ENCODE measurements around the gene TMEM82.
"Not testable (repeated sequence)": the region's sequence is repeated elsewhere in the genome, so short reads cannot be mapped to it uniquely, and the experiment has no call there.

The TMEM82 gene

DNA sequence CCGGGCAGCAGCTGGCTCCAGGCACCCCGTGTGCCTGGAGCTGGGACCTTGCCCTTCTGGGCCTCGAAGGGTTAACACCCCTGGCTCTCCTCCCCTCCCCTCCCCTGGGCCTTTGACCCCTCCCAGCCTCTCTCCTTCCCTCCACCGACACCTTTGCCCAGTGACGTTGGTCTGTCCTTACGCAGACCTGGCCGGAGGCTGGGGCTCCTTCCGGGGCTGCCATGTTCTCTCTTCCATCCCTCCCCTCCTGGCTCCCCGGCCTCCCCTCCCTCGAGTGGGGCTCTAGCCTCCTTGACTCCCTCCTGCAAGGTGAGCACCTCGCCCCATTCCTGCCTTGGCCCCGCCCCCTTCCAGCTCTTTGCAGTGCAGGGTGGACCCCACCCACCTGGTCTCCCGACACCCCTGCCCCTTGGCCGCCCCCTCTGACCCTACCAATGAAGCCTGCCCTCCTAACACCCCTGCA is at the start of gene TMEM82:
TSS of gene TMEM82 (plus strand) at position 161 of the 463 bp plus-strand sequence. CDS start at position 222, 61 bp downstream.
- no peak within 1 kb of the TSS for H3K4me2 ChIP-seq (ENCODE audit: low read length)
- TF ChIP-seq, protein P1, sequence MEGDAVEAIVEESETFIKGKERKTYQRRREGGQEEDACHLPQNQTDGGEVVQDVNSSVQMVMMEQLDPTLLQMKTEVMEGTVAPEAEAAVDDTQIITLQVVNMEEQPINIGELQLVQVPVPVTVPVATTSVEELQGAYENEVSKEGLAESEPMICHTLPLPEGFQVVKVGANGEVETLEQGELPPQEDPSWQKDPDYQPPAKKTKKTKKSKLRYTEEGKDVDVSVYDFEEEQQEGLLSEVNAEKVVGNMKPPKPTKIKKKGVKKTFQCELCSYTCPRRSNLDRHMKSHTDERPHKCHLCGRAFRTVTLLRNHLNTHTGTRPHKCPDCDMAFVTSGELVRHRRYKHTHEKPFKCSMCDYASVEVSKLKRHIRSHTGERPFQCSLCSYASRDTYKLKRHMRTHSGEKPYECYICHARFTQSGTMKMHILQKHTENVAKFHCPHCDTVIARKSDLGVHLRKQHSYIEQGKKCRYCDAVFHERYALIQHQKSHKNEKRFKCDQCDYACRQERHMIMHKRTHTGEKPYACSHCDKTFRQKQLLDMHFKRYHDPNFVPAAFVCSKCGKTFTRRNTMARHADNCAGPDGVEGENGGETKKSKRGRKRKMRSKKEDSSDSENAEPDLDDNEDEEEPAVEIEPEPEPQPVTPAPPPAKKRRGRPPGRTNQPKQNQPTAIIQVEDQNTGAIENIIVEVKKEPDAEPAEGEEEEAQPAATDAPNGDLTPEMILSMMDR (IDR thresholded peaks at IDR 0.05; ENCODE audit: low read length): no peak
- TF ChIP-seq EZH2 (IDR thresholded peaks at IDR 0.05; ENCODE audit: borderline replicate concordance, low read length): no peak
- no peaks in the 10 kb centered on the region for H4K20me1 ChIP-seq (ENCODE audit: insufficient read depth, low read length)
- no peak within 1 kb of the TSS for H3K9ac ChIP-seq (ENCODE audit: low read length)
- H3K27me3 ChIP-seq (ENCODE audit: insufficient read depth, low read length): no peaks in the 10 kb centered on the region
- no peaks in the 10 kb centered on the region for H3K36me3 ChIP-seq (ENCODE audit: insufficient read depth, low read length)
- no peak within 1 kb of the TSS for H3K27ac ChIP-seq (ENCODE audit: low read depth, low read length, poor library complexity, severe bottlenecking)
- H3K9me3 ChIP-seq (ENCODE audit: low read length): no peaks in the 10 kb centered on the region
- H3K79me2 ChIP-seq (ENCODE audit: insufficient read depth, low read length): no peaks in the 10 kb centered on the region
- no peaks in the 10 kb centered on the region for H3K9me2 ChIP-seq (ENCODE audit: low read depth, low read length)
- H2AFZ ChIP-seq (ENCODE audit: low read length): no peak within 1 kb of the TSS
- H3K4me3 ChIP-seq (ENCODE audit: low read depth, low read length, poor library complexity, severe bottlenecking): no peak within 1 kb of the TSS
- no peaks in the 10 kb centered on the region for H3F3A ChIP-seq (ENCODE audit: insufficient read depth, low read length)
- no peaks in the 10 kb centered on the region for H3K4me1 ChIP-seq (ENCODE audit: insufficient read depth, low read length, severe bottlenecking)

GRCh38 chr1:15693371-15693770 is 48.9 kb upstream of the TMEM82 start:
- TF ChIP-seq EZH2 (IDR thresholded peaks at IDR 0.05; ENCODE audit: borderline replicate concordance, low read length): no peak
- Histone ChIP-seq H2AFZ (ENCODE audit: low read length) (no peak overlapping the region), H3K79me2 (ENCODE audit: insufficient read depth, low read length) (peaks cover 27% of the 10 kb centered on the region), H3K36me3 (ENCODE audit: insufficient read depth, low read length) (peaks cover 10% of the 10 kb centered on the region), H4K20me1 (ENCODE audit: insufficient read depth, low read length) (no peaks in the 10 kb centered on the region), H3F3A (ENCODE audit: insufficient read depth, low read length) (no peaks in the 10 kb centered on the region), H3K27me3 (ENCODE audit: insufficient read depth, low read length) (no peaks in the 10 kb centered on the region), H3K9me2 (ENCODE audit: low read depth, low read length) (no peaks in the 10 kb centered on the region), H3K4me3 (ENCODE audit: low read depth, low read length, poor library complexity, severe bottlenecking) (no peak overlapping the region), H3K9me3 (ENCODE audit: low read length) (no peaks in the 10 kb centered on the region), H3K4me1 (ENCODE audit: insufficient read depth, low read length, severe bottlenecking) (peaks cover 29% of the 10 kb centered on the region), H3K27ac (ENCODE audit: low read depth, low read length, poor library complexity, severe bottlenecking) (peak overlapping the region; percentile 31), H3K9ac (ENCODE audit: low read length) (no peak overlapping the region), H3K4me2 (ENCODE audit: low read length) (no peak overlapping the region)

- Histone ChIP-seq H3K9me2 (ENCODE audit: low read depth, low read length) (no peaks in the 10 kb centered on the region), H3K4me1 (ENCODE audit: insufficient read depth, low read length, severe bottlenecking) (peaks cover 38% of the 10 kb centered on the region), H3F3A (ENCODE audit: insufficient read depth, low read length) (no peaks in the 10 kb centered on the region), H3K27me3 (ENCODE audit: insufficient read depth, low read length) (no peaks in the 10 kb centered on the region), H4K20me1 (ENCODE audit: insufficient read depth, low read length) (no peaks in the 10 kb centered on the region), H3K36me3 (ENCODE audit: insufficient read depth, low read length) (no peaks in the 10 kb centered on the region), H2AFZ (ENCODE audit: low read length) (no peak overlapping the region), H3K9ac (ENCODE audit: low read length) (peak overlapping the region; percentile 63), H3K27ac (ENCODE audit: low read depth, low read length, poor library complexity, severe bottlenecking) (peak overlapping the region; percentile 97), H3K9me3 (ENCODE audit: low read length) (no peaks in the 10 kb centered on the region), H3K79me2 (ENCODE audit: insufficient read depth, low read length) (peaks cover 9% of the 10 kb centered on the region; the same call in 1 of the 2 replicates), H3K4me2 (ENCODE audit: low read length) (peak overlapping the region; percentile 74), H3K4me3 (ENCODE audit: low read depth, low read length, poor library complexity, severe bottlenecking) (peak overlapping the region; percentile 50)
- no peak for TF ChIP-seq EZH2 (IDR thresholded peaks at IDR 0.05; ENCODE audit: borderline replicate concordance, low read length)
- TF ChIP-seq, protein P1 (IDR thresholded peaks at IDR 0.05; ENCODE audit: low read length): no peak
Measured at GRCh38 chr1:15696956-15697521, 45.3 kb upstream of the TMEM82 start.

DNA sequence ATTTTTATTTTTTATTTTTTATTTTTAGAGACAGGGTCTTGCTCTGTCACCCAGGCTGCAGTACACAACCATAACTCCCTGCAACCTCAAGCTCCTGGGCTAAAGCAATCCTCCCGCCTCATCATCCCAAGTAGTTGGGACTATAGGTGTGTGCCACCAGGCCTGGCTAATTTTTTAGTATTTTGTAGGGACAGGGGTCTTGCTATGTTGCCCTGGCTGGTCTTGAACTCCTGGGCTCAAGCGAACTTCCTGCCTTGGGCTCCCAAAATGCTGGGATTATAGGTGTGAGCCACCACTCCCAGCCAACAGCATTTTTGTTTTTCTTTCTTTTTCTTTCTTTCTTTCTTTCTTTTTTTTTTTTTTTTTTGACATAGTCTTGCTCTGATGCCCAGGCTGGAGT is 44.1 kb upstream of the TMEM82 start:
- peak overlapping the region; percentile 97 for H3K27ac ChIP-seq (ENCODE audit: low read depth, low read length, poor library complexity, severe bottlenecking)
- H3K4me1 ChIP-seq (ENCODE audit: insufficient read depth, low read length, severe bottlenecking): peaks cover 38% of the 10 kb centered on the region
- no peak overlapping the region for H3K9ac ChIP-seq (ENCODE audit: low read length)
- H3K79me2 ChIP-seq (ENCODE audit: insufficient read depth, low read length): peaks cover 5% of the 10 kb centered on the region; the same call in 1 of the 2 replicates
- H4K20me1 ChIP-seq (ENCODE audit: insufficient read depth, low read length): no peaks in the 10 kb centered on the region
- H3K36me3 ChIP-seq (ENCODE audit: insufficient read depth, low read length): no peaks in the 10 kb centered on the region
- TF ChIP-seq, protein P1 (IDR thresholded peaks at IDR 0.05; ENCODE audit: low read length): no peak
- no peak for TF ChIP-seq EZH2 (IDR thresholded peaks at IDR 0.05; ENCODE audit: borderline replicate concordance, low read length)
- no peak overlapping the region for H2AFZ ChIP-seq (ENCODE audit: low read length)
- no peaks in the 10 kb centered on the region for H3K27me3 ChIP-seq (ENCODE audit: insufficient read depth, low read length)
- no peak overlapping the region for H3K4me3 ChIP-seq (ENCODE audit: low read depth, low read length, poor library complexity, severe bottlenecking)
- no peaks in the 10 kb centered on the region for H3K9me2 ChIP-seq (ENCODE audit: low read depth, low read length)
- no peaks in the 10 kb centered on the region for H3F3A ChIP-seq (ENCODE audit: insufficient read depth, low read length)
- no peaks in the 10 kb centered on the region for H3K9me3 ChIP-seq (ENCODE audit: low read length)
- H3K4me2 ChIP-seq (ENCODE audit: low read length): no peak overlapping the region

DNA sequence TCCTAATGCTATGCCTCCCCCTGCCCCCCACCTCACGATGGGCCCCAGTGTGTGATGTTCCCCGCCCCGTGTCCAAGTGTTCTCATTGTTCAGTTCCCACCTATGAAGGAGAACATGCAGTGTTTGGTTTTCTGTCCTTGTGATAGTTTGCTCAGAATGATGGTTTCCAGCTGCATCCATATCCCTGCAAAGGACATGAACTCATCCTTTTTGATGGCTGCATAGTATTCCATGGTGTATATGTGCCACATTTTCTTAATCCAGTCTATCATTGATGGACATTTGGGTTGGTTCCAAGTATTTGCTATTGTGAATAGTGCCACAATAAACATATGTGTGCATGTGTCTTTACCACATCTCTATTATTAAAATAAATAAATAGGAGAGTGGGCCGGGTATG is 43.0 kb upstream of the TMEM82 start:
- not testable (repeated sequence) for H3K79me2 ChIP-seq (ENCODE audit: insufficient read depth, low read length); H3K9ac ChIP-seq (ENCODE audit: low read length); H3K9me3 ChIP-seq (ENCODE audit: low read length); H3K27ac ChIP-seq (ENCODE audit: low read depth, low read length, poor library complexity, severe bottlenecking); H3F3A ChIP-seq (ENCODE audit: insufficient read depth, low read length); H3K4me2 ChIP-seq (ENCODE audit: low read length); H4K20me1 ChIP-seq (ENCODE audit: insufficient read depth, low read length); H3K27me3 ChIP-seq (ENCODE audit: insufficient read depth, low read length); H3K4me3 ChIP-seq (ENCODE audit: low read depth, low read length, poor library complexity, severe bottlenecking); H2AFZ ChIP-seq (ENCODE audit: low read length); H3K36me3 ChIP-seq (ENCODE audit: insufficient read depth, low read length); H3K9me2 ChIP-seq (ENCODE audit: low read depth, low read length)
- peaks cover 38% of the 10 kb centered on the region for H3K4me1 ChIP-seq (ENCODE audit: insufficient read depth, low read length, severe bottlenecking)

All from OCI-LY1 (cell line).